Endothelial cell of umbilical vein (primary cell): ENCODE data around the gene CHD9NB. TPM values are rescaled to one million over a fixed set of nuclear protein-coding genes. Genes with fewer than 3 reads are reported as not detected.

Experiments used
- BruUV-seq: library from RNA; stranded (reverse); fragments of 400-500 nt; replicated peaks from 2 replicates; lab custom pipeline; 2021; lab: Mats Ljungman, UMichigan
- CTCF ChIA-PET: fragments of 300-600, 350-600 bp; sonication (Branson Sonifier 250); formaldehyde crosslinking; loops from one replicate; lab custom pipeline; 2021; ENCODE audit warnings: antibody characterized with exemption, inconsistent platforms; lab: Charles Lee
- POLR2A ChIA-PET: fragments of 300-600, 350-600 bp; sonication (Branson Sonifier 250); formaldehyde crosslinking; loops from one replicate; lab custom pipeline; 2021; ENCODE audit warnings: antibody characterized with exemption, inconsistent platforms; lab: Charles Lee
- DNase-seq: peaks from one replicate; pipeline ENCODE4 v3.0.0-alpha.2; 2011; ENCODE audit warnings: low read depth, low spot score
- FAIRE-seq: peaks from 2 replicates; lab custom pipeline; 2011; peaks lifted over from hg19 to GRCh38; lab: Jason Lieb, UNC
- H2AFZ ChIP-seq: 2 replicates; pipeline ENCODE4 v1.6.0; 2012; ENCODE audit warnings: low read depth, low read length, control low read depth, inconsistent platforms
- H3K27ac ChIP-seq: 2 replicates; pipeline ENCODE4 v1.5.1; 2011; ENCODE audit warnings: low read depth, mild to moderate bottlenecking, control low read depth, low read length, moderate library complexity; ENCODE audit not compliant: insufficient read depth
- H3K27me3 ChIP-seq, 2 experiments: 2 replicates each; pipeline versions ENCODE4 v1.6.0 to v1.6.1; 2011; ENCODE audit warnings: low read length in 2 of 2, mixed read lengths in 1 of 2; ENCODE audit not compliant: control insufficient read depth in 2 of 2, insufficient read depth in 2 of 2
- H3K36me3 ChIP-seq, 2 experiments: 2 replicates in 1 of 2; 3 replicates in 1 of 2; pipeline ENCODE4 v1.5.1; 2011; ENCODE audit warnings: low read length in 2 of 2, mild to moderate bottlenecking in 1 of 2, moderate library complexity in 1 of 2; ENCODE audit not compliant: control insufficient read depth in 2 of 2, insufficient read depth in 2 of 2; ENCODE audit errors: extremely low read depth in 1 of 2
- H3K4me1 ChIP-seq: 3 replicates; pipeline ENCODE4 v1.5.1; 2011; ENCODE audit warnings: mild to moderate bottlenecking, low read length; ENCODE audit not compliant: control insufficient read depth, insufficient read depth; ENCODE audit errors: extremely low read depth
- H3K4me2 ChIP-seq: 2 replicates; pipeline ENCODE4 v1.6.1; 2011; ENCODE audit warnings: low read length, control low read depth, mixed read lengths; ENCODE audit not compliant: insufficient read depth
- H3K4me3 ChIP-seq, 3 experiments: fragments of 200-600 bp in 1 of 3; sonication (generic), shearing (Covaris generic) in 1 of 3; replicated peaks in 1 of 3; 2 replicates each; pipeline ENCODE4 v1.5.1; 2011 to 2016; ENCODE audit warnings: control low read depth in 3 of 3, low read length in 3 of 3, mild to moderate bottlenecking in 2 of 3, inconsistent platforms in 1 of 3, low read depth in 1 of 3, moderate library complexity in 1 of 3; ENCODE audit not compliant: insufficient read depth in 1 of 3
- H3K79me2 ChIP-seq: 2 replicates; pipeline ENCODE4 v1.6.0; 2012; ENCODE audit warnings: low read length, inconsistent platforms; ENCODE audit not compliant: control insufficient read depth, insufficient read depth
- H3K9ac ChIP-seq: replicated peaks from 2 replicates; pipeline ENCODE3; 2011; ENCODE audit warnings: low read length, control low read depth; ENCODE audit not compliant: insufficient read depth; ENCODE audit errors: extremely low read depth
- H3K9me1 ChIP-seq: replicated peaks from 3 replicates; pipeline ENCODE4 v1.6.0; 2011; ENCODE audit warnings: mild to moderate bottlenecking, low read length; ENCODE audit not compliant: control insufficient read depth, insufficient read depth; ENCODE audit errors: extremely low read depth
- H3K9me3 ChIP-seq: replicated peaks from 2 replicates; pipeline ENCODE4 v1.5.1; 2012; ENCODE audit warnings: low read length, inconsistent platforms; ENCODE audit not compliant: control insufficient read depth, insufficient read depth
- H4K20me1 ChIP-seq: replicated peaks from 2 replicates; pipeline ENCODE3; 2011; ENCODE audit warnings: mild to moderate bottlenecking, low read length; ENCODE audit not compliant: control insufficient read depth, insufficient read depth; ENCODE audit errors: extremely low read depth
- EZH2 ChIP-seq: IDR thresholded peaks from 2 replicates; pipeline ENCODE4 v1.6.1; 2012; ENCODE audit warnings: borderline replicate concordance, low read depth, mild to moderate bottlenecking, moderate library complexity, low read length, inconsistent platforms; ENCODE audit not compliant: severe bottlenecking
- JUN ChIP-seq: IDR thresholded peaks from 2 replicates; pipeline ENCODE4 v1.6.1; 2011; ENCODE audit warnings: borderline replicate concordance, low read depth; ENCODE audit not compliant: insufficient read length, insufficient read depth
- MAX ChIP-seq: IDR thresholded peaks from 2 replicates; pipeline ENCODE4 v1.6.1; 2011; ENCODE audit not compliant: insufficient read depth, insufficient read length
- MYC ChIP-seq: IDR thresholded peaks from one replicate; pipeline ENCODE4 v1.6.1; 2011; ENCODE audit warnings: mild to moderate bottlenecking, low read depth, low read length
- POLR2A ChIP-seq: IDR thresholded peaks from 2 replicates; pipeline ENCODE4 v1.6.1; 2012; ENCODE audit warnings: low read depth, mild to moderate bottlenecking, control low read depth, low read length
- POLR2AphosphoS5 ChIP-seq: IDR thresholded peaks from 2 replicates; pipeline ENCODE4 v1.6.1; 2012; ENCODE audit warnings: low read depth, mild to moderate bottlenecking, control low read depth, low read length, moderate library complexity; ENCODE audit not compliant: insufficient read depth
- dilution Hi-C: fragments of 300-500 bp; cut with MboI; formaldehyde crosslinking; loops from one replicate; pipeline ENCODE4 v1.15.0; 2019; ENCODE audit warnings: low sequenced_read_pairs; ENCODE audit not compliant: extremely low pct_ligation_motif_present
- intact Hi-C: fragments of 100-400 bp; cut with micrococcal nuclease; formaldehyde crosslinking; loops from one replicate; pipeline ENCODE4 v1.10.0; 2022
- polyA plus RNA-seq, 4 experiments: library from polyadenylated mRNA; depleted of rRNA in 3 of 4; stranded (reverse) in 3 of 4; unstranded in 1 of 4; fragments of >200 nt; gene quantifications; 2 replicates each; pipeline versions ENCODE4 v1.2.1 to v1.2.3, GENCODE V29; 2011 to 2012; ENCODE audit warnings: missing spikeins in 1 of 4
- total RNA-seq: library from RNA; stranded (reverse); gene quantifications from 2 replicates; pipeline ENCODE4 v1.2.3, GENCODE V29; 2021
- TF ChIP-seq, protein P1 (sequence below), 2 donors: IDR thresholded peaks; 1 replicate in 1 of 2; 2 replicates in 1 of 2; pipeline ENCODE4 v1.5.1; 2011; ENCODE audit warnings: low read length in 2 of 2, mild to moderate bottlenecking in 2 of 2, moderate library complexity in 2 of 2, control low read depth in 1 of 2, inconsistent platforms in 1 of 2, low read depth in 1 of 2; ENCODE audit not compliant: insufficient read depth in 1 of 2; ENCODE audit errors: extremely low read depth in 1 of 2

Gene CHD9NB
- total and polyA plus RNA-seq, 2 donors (not counting 3 experiments of a cell fraction or from before 2014, with no cell fraction given), result 0.44 to 0.66 TPM

DNA sequence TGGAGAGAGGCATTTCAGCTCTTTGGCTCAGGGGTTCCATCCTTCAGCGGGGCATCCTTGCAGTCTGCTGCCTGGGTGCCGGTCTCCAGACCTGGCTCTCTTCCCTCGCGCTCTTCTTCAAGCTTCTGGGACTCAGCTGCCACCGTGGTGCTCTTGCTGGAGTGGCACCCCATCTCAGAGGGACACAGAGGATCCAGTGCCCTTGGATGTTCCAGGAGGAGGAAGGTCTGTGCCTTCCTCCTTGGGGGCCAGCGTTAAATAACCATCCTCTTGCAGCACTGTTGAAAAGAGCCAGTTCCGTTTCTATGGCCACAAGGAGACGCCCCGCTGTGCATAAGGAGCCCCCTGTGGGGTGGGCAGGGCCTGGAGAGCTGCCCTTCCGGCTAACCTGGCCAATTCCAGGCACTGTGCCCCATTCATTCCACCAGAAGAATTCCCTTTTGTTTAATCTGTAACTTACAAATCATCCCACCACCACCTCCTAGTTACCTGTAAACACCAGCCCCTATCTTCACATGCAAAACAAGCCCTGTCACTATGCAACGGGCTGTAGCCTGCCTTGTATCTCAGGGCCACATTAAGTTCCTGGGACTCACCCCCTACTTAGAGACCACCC is 8.6 kb downstream of the CHD9NB start:
- no peak for FAIRE-seq
- H3K36me3 ChIP-seq, result no peaks in the 10 kb centered on the region
- no peak overlapping the region for H3K9ac ChIP-seq
- POLR2A ChIA-PET, result no interaction called here
- peaks cover 23 to 39% of the 10 kb centered on the region in 2 experiments for H3K27me3 ChIP-seq
- no peaks in the 10 kb centered on the region for H3K9me3 ChIP-seq
- BruUV-seq, result no TSS peak
- H3K79me2 ChIP-seq, result no peaks in the 10 kb centered on the region
- intact Hi-C loops (no loop called here), dilution Hi-C loops (no loop called here)
- no peak overlapping the region for H3K4me2 ChIP-seq
- CTCF ChIA-PET, result interaction anchor here (1.3 kb wide), 1 partner anchor 21 kb away, joined by 3 read pairs; no protein-coding TSS in a partner anchor
- H3K27ac ChIP-seq, result no peak overlapping the region
- peaks cover 5% of the 10 kb centered on the region for H3K4me1 ChIP-seq
- no peaks in the 10 kb centered on the region for H4K20me1 ChIP-seq
- no peaks in the 10 kb centered on the region for H3K9me1 ChIP-seq
- H3K4me3 ChIP-seq, result no peak overlapping the region
- no peak for DNase-seq
- TF ChIP-seq POLR2A (no peak), EZH2 (no peak), POLR2AphosphoS5 (no peak), JUN (no peak), MAX (no peak), MYC (no peak)
- TF ChIP-seq, protein P1, sequence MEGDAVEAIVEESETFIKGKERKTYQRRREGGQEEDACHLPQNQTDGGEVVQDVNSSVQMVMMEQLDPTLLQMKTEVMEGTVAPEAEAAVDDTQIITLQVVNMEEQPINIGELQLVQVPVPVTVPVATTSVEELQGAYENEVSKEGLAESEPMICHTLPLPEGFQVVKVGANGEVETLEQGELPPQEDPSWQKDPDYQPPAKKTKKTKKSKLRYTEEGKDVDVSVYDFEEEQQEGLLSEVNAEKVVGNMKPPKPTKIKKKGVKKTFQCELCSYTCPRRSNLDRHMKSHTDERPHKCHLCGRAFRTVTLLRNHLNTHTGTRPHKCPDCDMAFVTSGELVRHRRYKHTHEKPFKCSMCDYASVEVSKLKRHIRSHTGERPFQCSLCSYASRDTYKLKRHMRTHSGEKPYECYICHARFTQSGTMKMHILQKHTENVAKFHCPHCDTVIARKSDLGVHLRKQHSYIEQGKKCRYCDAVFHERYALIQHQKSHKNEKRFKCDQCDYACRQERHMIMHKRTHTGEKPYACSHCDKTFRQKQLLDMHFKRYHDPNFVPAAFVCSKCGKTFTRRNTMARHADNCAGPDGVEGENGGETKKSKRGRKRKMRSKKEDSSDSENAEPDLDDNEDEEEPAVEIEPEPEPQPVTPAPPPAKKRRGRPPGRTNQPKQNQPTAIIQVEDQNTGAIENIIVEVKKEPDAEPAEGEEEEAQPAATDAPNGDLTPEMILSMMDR (IDR thresholded peaks at IDR 0.05; ENCODE audit: extremely low read depth in 1 of 2, insufficient read depth in 1 of 2, low read depth in 1 of 2, low read length in 2 of 2), result no peak
- no peak overlapping the region for H2AFZ ChIP-seq
